HG03066 (cell line): ENCODE measurements around the gene ZFPM1.
"Not testable (repeated sequence)": the region's sequence is repeated elsewhere in the genome, so short reads cannot be mapped to it uniquely, and the experiment has no call there.

Source experiments
- ATAC-seq: cut with Tn5 transposase; IDR thresholded peaks from one replicate; pipeline ENCODE4 v1.9.1; 2021; ENCODE audit warnings: low read depth; ENCODE audit not compliant: unreplicated experiment

The ZFPM1 gene

DNA sequence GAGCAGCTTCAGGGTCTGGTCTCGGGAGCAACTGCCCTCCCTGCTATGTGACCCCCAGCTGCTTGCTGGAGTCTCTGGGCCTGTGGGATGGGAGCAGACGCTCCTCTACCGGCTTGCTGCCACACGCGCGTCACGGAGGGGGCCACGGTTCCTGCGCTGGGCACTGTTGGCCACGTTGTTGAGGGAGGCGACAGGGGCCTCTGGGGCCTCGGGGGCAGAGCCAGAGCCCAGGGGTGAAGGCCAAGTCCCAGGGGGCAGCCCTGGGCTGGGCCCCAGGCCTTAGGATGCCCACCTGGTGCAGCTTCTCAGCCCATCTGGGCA is 56.6 kb downstream of the ZFPM1 start:
- ATAC-seq: no peak

DNA sequence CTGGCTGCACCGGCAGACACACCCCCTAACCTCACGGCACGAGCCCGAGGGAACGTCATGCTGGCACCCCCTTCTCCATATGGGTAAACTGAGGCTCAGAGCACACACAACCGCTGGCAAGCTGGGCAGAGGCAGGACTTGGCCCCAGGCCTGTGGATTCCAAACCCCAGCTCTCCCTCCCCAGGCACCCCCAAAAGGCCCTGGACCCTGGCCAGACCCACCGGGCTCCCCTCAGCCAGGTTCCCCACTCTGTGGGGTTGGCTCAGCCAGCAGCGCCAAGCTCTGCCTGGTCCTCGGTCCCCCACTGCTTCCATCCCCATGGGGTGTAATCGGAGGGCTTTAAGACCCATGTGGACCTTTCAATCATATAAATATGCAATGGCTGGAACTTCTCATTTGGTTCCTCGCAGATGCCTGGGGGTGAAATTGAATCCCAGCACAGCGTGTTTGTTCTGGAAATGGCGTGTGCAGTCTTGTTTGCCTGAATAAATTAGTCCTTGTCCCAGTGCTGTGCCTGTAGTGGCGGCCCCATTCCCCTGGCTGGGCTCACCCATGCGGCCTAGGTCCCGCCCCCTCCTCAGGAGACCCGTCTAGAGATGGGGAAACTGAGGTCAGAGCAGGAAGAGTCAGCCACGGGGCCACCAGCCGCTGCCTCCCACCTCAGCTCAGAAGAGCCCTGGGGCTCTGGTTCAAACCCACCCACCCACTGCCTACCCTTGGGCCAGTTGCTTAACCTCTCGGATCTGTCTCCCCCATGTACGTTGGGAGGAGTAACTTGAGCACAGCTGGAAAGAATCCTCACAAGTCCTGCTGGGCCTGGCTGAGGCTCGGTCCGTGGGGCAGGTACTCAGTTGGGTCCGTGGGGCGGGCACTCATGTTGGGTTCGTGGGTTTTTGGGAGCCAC is 57.3 kb downstream of the ZFPM1 start:
- no peak for ATAC-seq

DNA sequence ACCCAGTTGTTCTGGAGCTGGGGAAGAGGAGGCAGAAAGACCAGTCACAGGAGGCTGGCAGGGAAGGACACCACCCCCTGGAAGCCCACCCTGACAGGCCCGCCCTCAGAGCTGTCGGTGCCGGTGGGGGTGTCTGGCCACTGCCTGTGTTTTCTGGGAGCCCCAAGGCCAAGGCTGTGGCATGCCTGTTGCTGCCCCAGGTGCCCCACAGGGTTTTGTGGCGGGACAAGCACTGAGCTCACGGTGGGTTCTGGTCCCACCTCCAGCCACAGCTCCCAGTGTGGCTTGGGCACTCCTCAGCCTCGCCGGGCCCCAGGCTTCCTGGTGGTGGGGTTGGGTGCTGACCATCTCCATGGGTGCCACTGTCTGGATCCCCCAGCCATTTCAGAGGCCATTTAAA is 58.0 kb downstream of the ZFPM1 start:
- no peak for ATAC-seq

DNA sequence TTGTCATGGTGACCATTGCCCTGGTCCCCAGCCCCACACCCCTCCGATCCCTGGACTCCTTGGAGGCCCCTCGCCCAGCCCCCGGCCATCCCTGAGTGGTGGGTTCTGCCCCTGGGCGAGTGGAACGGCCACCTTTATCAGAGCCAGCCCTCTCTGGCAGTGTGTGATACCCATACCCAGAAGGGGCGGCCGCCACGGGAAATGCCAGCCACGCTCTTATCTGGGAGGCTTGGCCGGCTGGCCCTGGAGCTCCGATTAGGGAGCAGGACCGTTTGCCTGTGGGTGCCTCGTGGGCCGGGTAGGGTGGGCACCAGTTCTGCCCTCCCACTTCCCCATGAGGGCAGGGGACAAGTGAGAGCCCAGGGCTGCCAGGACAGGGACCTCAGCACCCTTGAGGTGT is 58.8 kb downstream of the ZFPM1 start:
- no peak for ATAC-seq

DNA sequence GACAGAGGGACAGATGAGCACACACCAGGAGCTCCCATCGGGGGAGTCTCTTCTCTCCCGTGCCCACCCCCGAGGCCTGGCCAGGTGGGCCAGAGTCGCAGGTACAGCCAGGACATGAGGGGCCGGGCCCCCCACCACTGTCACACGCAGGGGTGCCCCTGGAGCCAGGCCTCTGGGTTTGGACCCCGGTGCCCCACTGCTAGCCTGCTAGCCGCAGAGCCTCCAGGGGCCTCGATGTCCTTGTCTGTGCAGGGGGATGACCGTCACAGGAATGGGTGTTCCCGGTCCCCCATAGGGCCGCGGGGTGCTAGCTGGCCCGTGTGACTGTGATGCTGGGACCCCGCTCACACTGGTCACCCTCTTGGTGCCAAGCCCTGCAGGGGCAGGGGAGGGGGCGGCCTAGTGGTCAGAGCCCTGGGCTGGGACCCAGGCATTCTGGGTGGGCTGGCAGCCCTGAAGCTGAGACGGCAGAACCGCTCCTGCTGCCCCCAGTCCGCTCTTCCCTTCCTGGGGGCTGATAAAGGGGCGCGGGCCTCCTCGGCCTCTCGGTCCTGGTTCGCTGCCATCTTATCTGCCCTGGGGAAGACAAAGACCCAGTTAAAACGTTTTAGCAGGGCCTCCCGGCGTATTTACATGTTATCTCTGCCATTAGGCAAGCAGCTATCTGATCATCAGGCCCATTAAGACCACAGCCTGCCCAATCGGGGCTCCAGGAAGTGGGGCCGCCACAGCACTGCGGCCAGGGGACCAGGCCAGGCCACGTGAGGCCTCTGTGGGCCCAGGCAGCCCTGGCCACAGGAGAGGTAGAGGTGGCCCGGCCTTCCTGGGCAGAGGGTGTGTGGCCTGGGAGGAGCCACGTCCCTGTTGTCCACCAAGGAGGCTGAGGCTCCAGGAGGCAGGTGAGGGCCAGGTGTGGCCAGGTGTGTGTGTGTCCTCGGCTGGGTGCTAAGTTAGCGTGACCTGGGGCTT is 59.9 kb downstream of the ZFPM1 start:
- ATAC-seq: no peak

DNA sequence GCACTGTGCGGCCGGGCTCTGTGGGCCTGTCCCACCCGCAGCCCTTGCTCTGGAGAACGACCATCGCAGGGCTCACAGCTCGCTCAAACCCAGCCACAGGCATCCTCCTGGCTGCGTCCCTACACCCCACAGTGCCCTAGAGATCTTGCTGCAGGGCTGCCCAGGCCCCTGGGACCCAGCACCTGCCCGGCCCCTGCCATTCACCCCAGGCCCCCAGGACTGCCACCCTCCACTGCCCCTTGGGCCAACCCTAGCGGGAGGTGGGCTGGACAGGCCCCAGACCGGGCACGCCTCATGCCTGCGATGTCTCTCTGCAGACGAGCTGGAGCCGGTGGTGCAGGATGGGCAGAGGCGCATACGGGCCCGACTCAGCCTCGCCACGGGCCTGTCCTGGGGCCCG is 61.0 kb downstream of the ZFPM1 start:
- no peak for ATAC-seq

DNA sequence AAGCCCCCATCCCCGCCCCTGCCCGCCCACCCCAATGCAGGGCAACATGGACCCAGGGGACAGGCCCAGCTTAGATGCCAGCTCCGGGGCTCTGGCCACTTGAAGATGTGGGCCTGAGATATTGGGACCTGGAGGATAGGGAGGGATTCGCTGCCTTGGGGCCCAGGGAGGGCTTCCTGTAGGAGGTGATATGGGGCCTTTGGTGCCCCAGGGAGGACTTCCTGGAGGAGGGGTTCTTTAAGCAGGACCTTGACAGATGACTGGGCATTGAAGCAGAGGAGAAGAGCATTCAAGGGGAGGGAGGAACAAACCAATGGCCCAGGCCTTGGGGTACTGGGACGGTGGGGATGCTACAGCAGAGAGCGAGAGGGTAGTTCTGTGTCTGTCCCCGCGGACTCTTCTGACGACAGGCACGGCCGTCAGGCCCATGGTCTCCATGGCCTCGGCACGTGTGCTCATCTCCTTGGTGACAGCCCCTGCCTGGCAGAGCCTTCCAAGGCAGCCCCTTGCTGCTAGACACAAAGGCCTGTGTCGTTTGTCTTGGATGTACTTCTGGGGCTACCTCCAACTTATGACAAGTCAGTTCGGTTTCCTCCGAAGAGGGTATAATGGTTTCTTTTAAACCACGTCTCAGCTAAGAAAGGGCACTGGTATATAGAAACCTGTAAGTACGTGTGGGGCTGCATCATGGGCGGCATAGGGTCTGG is 61.6 kb downstream of the ZFPM1 start:
- no peak for ATAC-seq

DNA sequence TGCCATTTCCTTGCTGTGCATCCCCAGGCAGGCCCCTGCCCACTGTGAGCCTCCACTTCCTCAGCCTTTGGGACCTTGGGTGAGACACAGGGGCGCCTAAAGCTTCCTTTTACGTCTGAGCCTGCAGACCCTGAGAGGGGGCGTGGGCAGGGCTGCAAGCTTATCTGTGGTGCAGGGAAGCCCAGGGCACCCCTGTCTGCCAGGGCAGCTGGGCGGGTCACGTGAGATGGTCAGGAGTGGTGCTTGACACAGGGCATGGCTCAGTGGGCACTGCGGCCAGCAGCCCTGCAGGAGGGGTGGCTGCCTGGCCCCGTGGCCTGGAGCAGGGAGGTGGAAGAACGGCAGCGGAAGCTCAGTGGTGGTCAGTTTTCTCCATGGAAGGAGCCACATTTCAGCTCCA is 62.3 kb downstream of the ZFPM1 start:
- no peak for ATAC-seq

DNA sequence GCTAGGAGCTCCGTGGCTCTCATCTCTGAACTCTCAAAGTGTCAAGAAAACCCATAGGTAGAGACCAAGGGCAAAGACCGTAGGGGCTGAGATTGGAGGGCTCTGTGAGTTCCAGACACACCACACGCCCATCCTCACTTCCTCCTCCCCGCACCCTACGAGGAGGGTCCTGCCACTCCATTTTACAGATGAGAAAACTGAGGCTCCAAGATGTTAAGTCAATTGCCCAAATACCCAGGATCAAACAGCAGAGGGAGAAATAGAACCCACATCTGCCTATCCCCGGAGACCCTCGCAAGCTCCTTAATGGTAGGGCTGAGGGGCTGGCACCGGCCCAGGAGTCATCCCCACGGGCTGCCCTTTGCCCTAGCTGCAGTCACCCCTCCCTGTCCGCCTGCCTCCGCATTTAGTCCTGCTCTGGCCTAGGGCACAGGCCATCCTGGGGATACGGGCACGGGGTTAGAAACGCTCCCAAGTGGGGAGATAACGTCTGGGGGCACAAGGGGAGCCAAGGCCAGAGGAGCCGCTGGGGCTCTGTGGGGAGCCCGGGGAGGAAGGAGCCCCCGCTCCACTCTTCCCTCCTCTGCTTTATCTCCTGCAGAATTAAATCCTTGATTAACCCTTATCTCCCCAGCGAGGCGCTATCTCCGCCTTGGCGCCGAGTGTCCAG is 63.0 kb downstream of the ZFPM1 start:
- ATAC-seq: no peak

DNA sequence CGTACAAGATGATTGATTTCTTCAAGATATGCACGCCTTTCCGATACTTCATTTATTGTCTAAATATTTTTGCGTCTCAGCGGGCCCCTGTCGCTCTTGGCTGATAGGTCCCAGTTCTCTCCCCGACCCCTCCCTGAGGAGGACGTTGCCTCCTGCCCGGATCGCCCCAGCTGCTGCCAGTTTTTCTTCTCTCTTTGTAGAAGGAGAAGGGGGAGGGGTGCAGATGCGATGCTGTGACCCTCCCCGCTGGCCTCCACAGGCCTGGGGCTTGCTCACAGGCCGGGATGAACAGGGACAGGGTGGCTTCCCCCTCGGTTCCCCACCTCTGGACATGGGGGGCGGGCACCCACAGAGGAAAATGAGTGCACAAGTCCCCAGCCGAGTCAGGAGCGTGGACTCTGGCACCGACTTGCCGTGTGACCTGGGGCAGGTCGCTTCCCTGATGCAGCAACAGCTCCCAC is 63.6 kb downstream of the ZFPM1 start:
- no peak for ATAC-seq

DNA sequence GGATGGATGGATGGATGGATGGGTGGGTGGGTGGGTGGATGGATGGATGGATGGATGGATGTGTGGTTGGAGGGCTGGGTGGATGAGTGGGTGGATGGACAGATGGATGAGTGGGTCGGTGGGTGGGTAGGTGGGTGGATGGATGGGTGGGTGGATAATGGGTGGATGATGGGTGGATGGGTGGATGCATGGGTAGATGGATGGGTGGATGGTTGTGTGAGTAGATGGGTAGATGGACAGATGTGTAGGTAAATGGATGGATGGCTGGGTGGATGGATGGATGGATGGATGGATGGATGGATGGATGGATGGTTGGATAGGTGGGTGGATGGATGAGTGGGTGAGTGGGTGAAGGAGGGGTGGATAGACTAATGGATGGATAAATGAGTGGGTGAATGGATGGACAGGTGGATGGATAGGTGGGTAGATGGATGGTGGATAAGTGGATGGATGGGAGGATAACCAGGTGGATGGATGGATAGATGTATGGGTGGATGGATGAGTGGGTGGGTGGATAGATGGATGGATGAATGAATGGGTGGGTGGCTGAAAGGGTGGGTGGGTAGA is 64.2 kb downstream of the ZFPM1 start:
- ATAC-seq: not testable (repeated sequence)

DNA sequence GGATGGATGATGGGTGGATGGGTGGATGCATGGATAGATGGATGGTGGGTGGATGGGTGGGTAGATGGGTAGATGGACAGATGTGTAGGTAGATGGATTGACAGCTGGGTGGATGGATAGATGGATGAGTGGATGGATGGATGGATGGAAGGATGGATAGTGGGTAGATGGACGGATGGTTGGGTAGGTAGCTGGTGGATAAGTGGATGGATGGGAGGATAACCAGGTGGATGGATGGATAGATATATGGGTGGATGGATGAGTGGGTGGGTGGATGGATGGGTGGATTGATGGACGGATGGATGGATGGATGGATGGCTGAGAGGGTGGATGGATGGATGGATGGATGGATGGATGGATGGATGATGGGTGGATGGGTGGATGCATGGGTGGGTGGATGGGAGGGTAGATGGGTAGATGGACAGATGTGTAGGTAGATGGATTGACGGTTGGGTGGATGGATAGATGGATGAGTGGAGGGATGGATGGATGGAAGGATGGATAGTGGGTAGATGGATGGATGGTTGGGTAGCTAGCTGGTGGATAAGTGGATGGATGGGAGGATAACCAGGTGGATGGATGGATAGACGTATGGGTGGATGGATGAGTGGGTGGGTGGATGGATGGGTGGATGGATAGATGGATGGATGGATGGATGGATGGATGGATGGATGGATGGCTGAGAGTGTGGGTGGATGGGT is 65.5 kb downstream of the ZFPM1 start:
- not testable (repeated sequence) for ATAC-seq

DNA sequence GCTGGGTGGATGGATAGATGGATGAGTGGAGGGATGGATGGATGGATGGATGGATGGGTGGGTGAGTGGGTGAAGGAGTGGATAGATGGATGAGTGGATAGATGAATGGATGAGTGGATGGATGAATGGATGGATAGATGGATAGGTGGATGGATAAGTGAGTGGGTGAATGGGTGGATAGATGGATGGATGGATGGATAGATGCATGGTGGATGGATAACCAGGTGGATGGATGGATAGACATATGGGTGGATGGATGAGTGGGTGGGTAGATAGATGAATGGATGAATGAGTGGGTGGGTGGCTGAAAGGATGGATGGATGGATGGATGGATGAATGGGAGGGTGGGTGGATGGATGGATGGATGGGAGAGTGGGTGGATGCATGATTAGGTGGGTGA is 66.2 kb downstream of the ZFPM1 start:
- ATAC-seq: no peak

DNA sequence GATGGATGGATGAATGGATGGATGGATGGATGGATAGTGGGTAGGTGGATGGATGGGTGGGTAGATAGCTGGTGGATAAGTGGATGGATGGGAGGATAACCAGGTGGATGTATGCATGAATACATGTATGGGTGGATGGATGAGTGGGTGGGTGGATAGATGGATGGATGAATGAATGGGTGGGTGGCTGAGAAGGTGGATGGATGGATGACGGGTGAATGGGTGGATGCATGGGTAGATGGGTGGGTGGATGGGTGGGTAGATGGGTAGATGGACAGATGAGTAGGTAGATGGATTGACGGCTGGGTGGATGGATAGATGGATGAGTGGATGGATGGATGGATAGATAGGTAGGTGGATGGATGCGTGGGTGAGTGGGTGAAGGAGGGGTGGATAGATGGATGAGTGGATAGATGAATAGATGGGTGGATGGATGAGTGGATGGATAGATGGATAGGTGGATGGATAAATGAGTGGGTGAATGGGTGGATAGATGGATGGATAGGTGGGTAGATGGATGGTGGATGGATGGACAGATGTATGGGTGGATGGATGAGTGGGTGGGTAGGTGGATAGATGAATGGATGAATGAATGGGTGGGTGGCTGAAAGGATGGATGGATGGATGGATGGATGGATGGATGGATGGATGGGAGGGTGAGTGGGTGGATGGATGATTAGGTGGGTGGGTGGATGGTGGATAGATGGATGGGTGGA is 67.0 kb downstream of the ZFPM1 start:
- no peak for ATAC-seq

DNA sequence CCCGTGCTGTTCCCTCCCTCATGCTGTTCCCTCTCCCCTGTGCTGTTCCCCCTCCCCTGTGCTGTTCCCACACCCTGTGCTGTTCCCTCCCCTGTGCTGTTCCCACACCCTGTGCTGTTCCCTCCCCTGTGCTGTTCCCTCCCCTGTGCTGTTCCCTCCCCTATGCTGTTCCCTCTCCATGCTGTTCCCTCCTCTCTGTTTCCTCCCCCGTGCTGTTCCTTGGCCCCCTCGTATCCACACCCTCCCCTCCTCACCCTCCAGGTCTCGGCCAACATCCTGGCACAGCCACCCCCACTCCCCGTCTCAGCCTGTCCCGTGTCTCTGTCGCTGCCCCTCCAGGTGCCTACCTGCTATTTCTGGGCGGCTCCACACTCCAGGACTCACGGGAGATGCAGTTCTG is 68.6 kb downstream of the ZFPM1 start:
- no peak for ATAC-seq

DNA sequence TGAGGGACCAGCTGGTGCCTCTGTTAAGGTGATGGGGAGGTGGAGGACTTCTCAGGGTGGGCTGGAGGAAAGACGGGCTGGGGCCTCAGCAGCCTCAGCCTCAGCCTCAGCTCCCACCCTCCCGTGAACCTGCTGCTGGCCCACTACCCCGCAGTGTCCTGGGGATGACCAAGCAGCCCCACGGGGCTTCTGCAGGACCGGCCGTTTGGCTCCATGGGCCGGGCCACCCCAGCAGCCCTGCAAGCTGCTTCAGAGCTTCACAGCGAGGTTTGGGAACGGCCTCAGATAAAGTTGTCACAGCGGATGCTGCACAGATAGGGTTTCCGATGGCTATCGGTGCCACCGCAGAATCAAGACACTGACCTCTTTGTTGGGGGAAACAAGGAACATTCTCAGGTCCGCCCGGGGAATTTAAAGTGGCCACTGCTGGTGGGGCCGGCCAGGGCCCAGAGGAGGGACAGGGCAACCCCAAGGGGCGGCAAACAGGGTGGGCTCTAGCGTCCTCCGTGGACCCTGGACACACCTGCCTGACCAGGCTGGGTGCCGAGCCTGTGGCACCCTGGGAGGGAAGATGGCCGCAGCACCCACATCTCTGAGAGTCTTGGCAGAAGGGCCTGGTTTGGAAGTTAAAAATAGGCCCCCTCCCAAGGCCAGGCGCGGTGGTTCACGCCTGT is 69.3 kb downstream of the ZFPM1 start:
- ATAC-seq: no peak

DNA sequence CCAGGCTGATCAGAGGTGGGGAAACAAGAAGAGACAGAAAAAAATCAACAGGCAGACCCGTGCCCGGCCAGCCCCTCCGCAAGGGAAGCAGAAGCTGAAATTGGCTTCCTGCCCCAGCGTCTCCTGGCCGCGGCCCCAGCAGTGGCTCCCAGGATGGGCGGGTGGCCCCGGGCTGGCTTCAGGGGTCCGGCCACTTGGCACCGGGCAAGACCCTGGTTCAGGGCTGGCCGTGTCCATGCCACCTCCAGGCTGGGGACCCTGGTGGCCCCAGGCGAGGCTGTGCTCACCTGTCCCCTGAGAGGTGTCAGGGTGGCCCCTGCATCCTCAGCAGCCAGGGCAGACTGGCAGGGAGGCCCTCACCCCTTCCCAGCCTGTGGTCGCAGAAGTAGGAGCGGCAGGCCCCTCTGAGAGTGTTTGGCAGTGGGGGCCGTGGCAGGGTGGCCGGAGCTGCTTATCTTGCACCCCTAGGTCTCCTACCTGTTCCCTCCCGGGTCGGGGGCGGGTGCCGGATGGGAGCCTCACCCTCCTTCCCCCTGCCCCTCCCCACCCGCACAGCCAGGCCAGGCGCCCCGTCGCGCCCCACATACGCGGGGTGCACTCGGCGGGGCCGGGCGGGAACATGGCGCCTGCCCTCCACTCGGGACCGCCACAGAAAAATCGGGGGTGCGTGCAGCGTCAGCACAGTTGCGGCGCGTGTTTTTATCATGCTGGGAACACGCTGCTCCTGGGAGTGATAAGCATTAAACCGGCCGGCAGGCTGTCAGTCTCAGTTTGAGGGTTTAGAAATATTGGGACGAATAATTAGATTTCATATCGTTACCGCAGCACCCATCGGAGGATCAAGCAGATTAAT is 70.5 kb downstream of the ZFPM1 start:
- ATAC-seq: no peak
